GM12891 (cell line): ENCODE results near the gene CHRM1.

Experiments
- POLR2A ChIP-seq: IDR thresholded peaks from 2 replicates; pipeline ENCODE4 v1.6.1; 2011; ENCODE audit warnings: low read depth, low read length, control low read depth
- POLR2AphosphoS5 ChIP-seq: IDR thresholded peaks from 2 replicates; pipeline ENCODE4 v1.6.1; 2011; ENCODE audit warnings: low read depth, low read length, control low read depth
- TAF1 ChIP-seq: IDR thresholded peaks from 2 replicates; pipeline ENCODE4 v1.6.1; 2011; ENCODE audit warnings: low read depth, low read length, control low read depth

GRCh38 chr11:62925745-62926679 lies 4.8 kb upstream of the CHRM1 start:
- TF ChIP-seq TAF1 = no peak
- no peak for TF ChIP-seq POLR2A
- TF ChIP-seq POLR2AphosphoS5 = no peak
